Panc1 (cell line): Measurements from ENCODE around the gene MRPS18A. TPM values are rescaled to one million over a fixed set of nuclear protein-coding genes. Genes with fewer than 3 reads are reported as not detected.

Source experiments
- ATAC-seq: fragments of 200-7000 bp; cut with Tn5 transposase; 2 replicates; pipeline ENCODE4 v1.9.1; 2020; ENCODE audit warnings: mild to moderate bottlenecking, moderate library complexity
- BruUV-seq: library from RNA; stranded (reverse); fragments of 400-500 nt; replicated peaks from 2 replicates; lab custom pipeline; 2021; lab: Mats Ljungman, UMichigan
- CTCF ChIA-PET: fragments of 300-600 bp; sonication (Branson Sonifier 250); formaldehyde crosslinking; loops from one replicate; lab custom pipeline; 2022; ENCODE audit warnings: antibody characterized with exemption; lab: Charles Lee
- POLR2A ChIA-PET: fragments of 300-600 bp; sonication (Branson Sonifier 250); formaldehyde crosslinking; loops from one replicate; lab custom pipeline; 2022; ENCODE audit warnings: antibody characterized with exemption; lab: Charles Lee
- DNase-seq: peaks from one replicate; pipeline ENCODE4 v3.0.0-alpha.2; 2010; ENCODE audit warnings: low read depth, low spot score
- H3K27ac ChIP-seq: 2 replicates; pipeline ENCODE4 v1.5.1; 2011; ENCODE audit warnings: mild to moderate bottlenecking, low read length, inconsistent platforms
- H3K27me3 ChIP-seq: fragments of 200-500 bp; sonication (Bioruptor generic); 2 replicates; pipeline ENCODE4 v1.6.0; 2014; ENCODE audit warnings: low read length, inconsistent platforms; ENCODE audit not compliant: control insufficient read depth, insufficient read depth
- H3K36me3 ChIP-seq: fragments of 200-500 bp; sonication (Bioruptor generic); 2 replicates; pipeline ENCODE4 v1.5.1; 2014; ENCODE audit warnings: inconsistent platforms, mild to moderate bottlenecking, low read length, moderate library complexity; ENCODE audit not compliant: control insufficient read depth, insufficient read depth
- H3K4me1 ChIP-seq: 2 replicates; pipeline ENCODE4 v1.5.1; 2011; ENCODE audit warnings: inconsistent platforms, mild to moderate bottlenecking, low read length, moderate library complexity; ENCODE audit not compliant: control insufficient read depth, insufficient read depth
- H3K4me3 ChIP-seq, 2 experiments: 2 replicates each; pipeline ENCODE4 v1.5.1; 2011 to 2012; ENCODE audit warnings: low read depth in 2 of 2, low read length in 2 of 2, mild to moderate bottlenecking in 2 of 2, inconsistent platforms in 1 of 2, moderate library complexity in 1 of 2
- H3K9me3 ChIP-seq: fragments of 200-500 bp; sonication (Bioruptor generic); 2 replicates; pipeline ENCODE4 v1.5.1; 2014; ENCODE audit warnings: low read depth, mild to moderate bottlenecking, inconsistent platforms, low read length, moderate library complexity; ENCODE audit not compliant: control insufficient read depth, insufficient read depth
- POLR2AphosphoS5 ChIP-seq: IDR thresholded peaks from 2 replicates; pipeline ENCODE4 v1.6.1; 2012; ENCODE audit warnings: mild to moderate bottlenecking, low read depth, low read length, moderate library complexity
- SIN3A ChIP-seq: IDR thresholded peaks from 2 replicates; pipeline ENCODE4 v1.6.1; 2012; ENCODE audit warnings: low read depth, mild to moderate bottlenecking, low read length, moderate library complexity, borderline replicate concordance; ENCODE audit not compliant: insufficient read depth
- TCF7L2 ChIP-seq: IDR thresholded peaks from 2 replicates; pipeline ENCODE4 v1.6.1; 2011; ENCODE audit warnings: mild to moderate bottlenecking, low read depth, low read length, inconsistent platforms
- in situ Hi-C: cut with HindIII; loops from 2 replicates; pipeline ENCODE4 v1.10.0; 2016; ENCODE audit warnings: low sequenced_read_pairs, low pct_unique_long_range_greater_than_20kb
- intact Hi-C: fragments of 100-400 bp; cut with micrococcal nuclease; formaldehyde crosslinking; loops from one replicate; pipeline ENCODE4 v1.10.0; 2022; ENCODE audit not compliant: unreplicated experiment
- total RNA-seq: library from RNA; stranded (reverse); gene quantifications from one replicate; pipeline ENCODE4 v1.2.1, GENCODE V29; 2021; ENCODE audit not compliant: unreplicated experiment
- TF ChIP-seq, protein P1 (sequence below), 2 experiments: IDR thresholded peaks; 2 replicates each; pipeline ENCODE4 v1.6.1; 2011 to 2012; ENCODE audit warnings: low read depth in 2 of 2, control low read depth in 1 of 2, low read length in 1 of 2, mild to moderate bottlenecking in 1 of 2, moderate library complexity in 1 of 2; ENCODE audit not compliant: insufficient read depth in 1 of 2
- TF ChIP-seq, protein P2 (sequence below): fragments of 450-650 bp; IDR thresholded peaks from 2 replicates; pipeline ENCODE4 v1.5.1; 2017; ENCODE audit warnings: mild to moderate bottlenecking

MRPS18A gene
- total RNA-seq, 1 experiment from 2014 or later, result 45.8 TPM

DNA sequence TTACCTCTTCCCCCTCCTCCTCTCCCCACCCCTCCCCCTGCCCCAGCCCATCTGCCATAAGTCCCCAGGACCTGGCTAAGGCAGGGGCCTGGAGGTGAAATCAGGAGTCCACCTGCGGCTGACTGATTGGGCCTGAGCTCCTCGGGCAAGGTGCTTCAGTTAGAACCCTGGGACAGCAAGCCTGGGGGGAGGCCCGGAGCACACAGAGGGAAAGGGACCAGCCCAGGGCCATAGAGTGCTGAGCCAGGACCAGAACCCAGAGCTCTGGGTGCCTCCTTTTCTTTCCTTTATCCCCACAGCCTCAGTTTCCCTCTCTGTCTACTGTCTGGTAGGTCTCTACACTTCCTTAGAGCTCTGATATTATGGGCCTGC is 46.7 kb upstream of the MRPS18A start:
- no peaks in the 10 kb centered on the region for H3K27me3 ChIP-seq
- intact Hi-C loops (no loop called here), in situ Hi-C loops (loop anchor here (5.0 kb wide), 1 partner anchor 47 kb away; the partner anchor contains the start of gene MRPS18A)
- H3K4me3 ChIP-seq, result no peak overlapping the region
- TF ChIP-seq SIN3A, result no peak
- no peak for TF ChIP-seq TCF7L2
- TF ChIP-seq, protein P1, sequence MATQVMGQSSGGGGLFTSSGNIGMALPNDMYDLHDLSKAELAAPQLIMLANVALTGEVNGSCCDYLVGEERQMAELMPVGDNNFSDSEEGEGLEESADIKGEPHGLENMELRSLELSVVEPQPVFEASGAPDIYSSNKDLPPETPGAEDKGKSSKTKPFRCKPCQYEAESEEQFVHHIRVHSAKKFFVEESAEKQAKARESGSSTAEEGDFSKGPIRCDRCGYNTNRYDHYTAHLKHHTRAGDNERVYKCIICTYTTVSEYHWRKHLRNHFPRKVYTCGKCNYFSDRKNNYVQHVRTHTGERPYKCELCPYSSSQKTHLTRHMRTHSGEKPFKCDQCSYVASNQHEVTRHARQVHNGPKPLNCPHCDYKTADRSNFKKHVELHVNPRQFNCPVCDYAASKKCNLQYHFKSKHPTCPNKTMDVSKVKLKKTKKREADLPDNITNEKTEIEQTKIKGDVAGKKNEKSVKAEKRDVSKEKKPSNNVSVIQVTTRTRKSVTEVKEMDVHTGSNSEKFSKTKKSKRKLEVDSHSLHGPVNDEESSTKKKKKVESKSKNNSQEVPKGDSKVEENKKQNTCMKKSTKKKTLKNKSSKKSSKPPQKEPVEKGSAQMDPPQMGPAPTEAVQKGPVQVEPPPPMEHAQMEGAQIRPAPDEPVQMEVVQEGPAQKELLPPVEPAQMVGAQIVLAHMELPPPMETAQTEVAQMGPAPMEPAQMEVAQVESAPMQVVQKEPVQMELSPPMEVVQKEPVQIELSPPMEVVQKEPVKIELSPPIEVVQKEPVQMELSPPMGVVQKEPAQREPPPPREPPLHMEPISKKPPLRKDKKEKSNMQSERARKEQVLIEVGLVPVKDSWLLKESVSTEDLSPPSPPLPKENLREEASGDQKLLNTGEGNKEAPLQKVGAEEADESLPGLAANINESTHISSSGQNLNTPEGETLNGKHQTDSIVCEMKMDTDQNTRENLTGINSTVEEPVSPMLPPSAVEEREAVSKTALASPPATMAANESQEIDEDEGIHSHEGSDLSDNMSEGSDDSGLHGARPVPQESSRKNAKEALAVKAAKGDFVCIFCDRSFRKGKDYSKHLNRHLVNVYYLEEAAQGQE (IDR thresholded peaks at IDR 0.05; ENCODE audit: insufficient read depth in 1 of 2, low read depth in 2 of 2, low read length in 1 of 2), result no peak
- no peak for TF ChIP-seq POLR2AphosphoS5
- TF ChIP-seq, protein P2, sequence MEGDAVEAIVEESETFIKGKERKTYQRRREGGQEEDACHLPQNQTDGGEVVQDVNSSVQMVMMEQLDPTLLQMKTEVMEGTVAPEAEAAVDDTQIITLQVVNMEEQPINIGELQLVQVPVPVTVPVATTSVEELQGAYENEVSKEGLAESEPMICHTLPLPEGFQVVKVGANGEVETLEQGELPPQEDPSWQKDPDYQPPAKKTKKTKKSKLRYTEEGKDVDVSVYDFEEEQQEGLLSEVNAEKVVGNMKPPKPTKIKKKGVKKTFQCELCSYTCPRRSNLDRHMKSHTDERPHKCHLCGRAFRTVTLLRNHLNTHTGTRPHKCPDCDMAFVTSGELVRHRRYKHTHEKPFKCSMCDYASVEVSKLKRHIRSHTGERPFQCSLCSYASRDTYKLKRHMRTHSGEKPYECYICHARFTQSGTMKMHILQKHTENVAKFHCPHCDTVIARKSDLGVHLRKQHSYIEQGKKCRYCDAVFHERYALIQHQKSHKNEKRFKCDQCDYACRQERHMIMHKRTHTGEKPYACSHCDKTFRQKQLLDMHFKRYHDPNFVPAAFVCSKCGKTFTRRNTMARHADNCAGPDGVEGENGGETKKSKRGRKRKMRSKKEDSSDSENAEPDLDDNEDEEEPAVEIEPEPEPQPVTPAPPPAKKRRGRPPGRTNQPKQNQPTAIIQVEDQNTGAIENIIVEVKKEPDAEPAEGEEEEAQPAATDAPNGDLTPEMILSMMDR, result no peak
- POLR2A ChIA-PET, result no interaction called here
- ATAC-seq (no peak), DNase-seq (no peak)
- no peaks in the 10 kb centered on the region for H3K4me1 ChIP-seq
- H3K27ac ChIP-seq, result no peak overlapping the region
- H3K9me3 ChIP-seq, result peaks cover 11% of the 10 kb centered on the region
- H3K36me3 ChIP-seq, result no peaks in the 10 kb centered on the region
- no TSS peak for BruUV-seq
- CTCF ChIA-PET, result no interaction called here

DNA sequence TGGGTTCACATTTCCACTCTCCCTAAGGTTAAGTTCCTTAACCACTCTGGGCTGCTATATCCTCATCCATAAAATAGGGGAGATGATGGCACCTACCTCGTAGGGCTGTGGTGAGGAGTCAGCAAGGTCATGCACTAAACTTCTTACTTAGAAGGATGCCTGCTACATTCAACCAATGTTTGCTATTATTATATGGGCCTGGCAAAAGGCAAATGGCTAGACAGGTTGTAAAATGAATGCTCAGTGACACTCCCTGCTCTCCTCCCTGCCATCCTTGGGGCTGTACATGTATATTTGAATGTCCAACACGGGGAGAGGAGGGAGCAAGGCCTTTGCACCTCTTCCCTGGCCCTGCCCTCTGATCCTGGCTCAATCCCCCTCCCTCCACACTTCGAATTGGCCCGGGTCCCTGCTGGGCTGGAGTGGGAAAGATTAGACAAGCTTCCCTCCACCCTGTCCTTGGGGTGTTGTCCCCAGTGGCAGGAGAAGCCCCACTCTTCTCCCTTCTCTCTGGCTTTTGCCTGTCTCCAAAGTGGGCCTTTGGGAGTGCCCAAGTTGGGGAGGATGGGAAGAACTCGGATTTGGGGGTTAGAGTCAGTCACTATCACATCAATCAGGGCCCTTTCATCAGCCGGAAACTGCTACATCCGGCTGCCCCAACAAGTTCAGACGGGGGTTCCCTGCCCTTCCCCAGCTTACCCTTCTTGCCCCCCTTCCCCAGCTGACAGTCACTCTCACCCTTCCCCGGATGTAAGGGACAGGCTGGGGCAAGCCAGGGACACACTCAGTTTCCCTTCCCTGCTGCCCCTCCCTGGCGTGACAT is 46.1 kb upstream of the MRPS18A start:
- ChIA-PET POLR2A (no interaction called here), CTCF (no interaction called here)
- TF ChIP-seq, protein P1 (IDR thresholded peaks at IDR 0.05; ENCODE audit: insufficient read depth in 1 of 2, low read depth in 2 of 2, low read length in 1 of 2), result no peak
- TF ChIP-seq, protein P2, result no peak
- TF ChIP-seq SIN3A (no peak), POLR2AphosphoS5 (no peak), TCF7L2 (no peak)
- H3K36me3 ChIP-seq, result no peaks in the 10 kb centered on the region
- no peak overlapping the region for H3K27ac ChIP-seq
- DNase-seq, result no peak
- intact Hi-C loops, result no loop called here
- in situ Hi-C loops, result loop anchor here (5.0 kb wide), 1 partner anchor 46 kb away; the partner anchor contains the start of gene MRPS18A
- BruUV-seq, result no TSS peak
- no peaks in the 10 kb centered on the region for H3K27me3 ChIP-seq
- no peak overlapping the region for H3K4me3 ChIP-seq
- no peaks in the 10 kb centered on the region for H3K4me1 ChIP-seq
- no peak for ATAC-seq
- peaks cover 11% of the 10 kb centered on the region for H3K9me3 ChIP-seq
